ENCODE results near the gene KIF18B. TPM values are rescaled to one million over a fixed set of nuclear protein-coding genes. Genes with fewer than 3 reads are reported as not detected.
A peak's percentile ranks its signal among the peaks of the same experiment; 100 is the strongest.

KIF18B gene
- total and polyA plus RNA-seq, 2 donors (not counting 1 experiment from before 2014, with no cell fraction given): 0.44 to 0.48 TPM

- Mint-ChIP-seq H3K4me3 (no peak overlapping the region), H3K4me1 (peaks cover 8% of the 10 kb centered on the region), H3K9me3 (ENCODE audit: insufficient read depth) (no peaks in the 10 kb centered on the region), H3K27me3 (no peaks in the 10 kb centered on the region), H3K27ac (no peak overlapping the region)
- peak overlapping the region; percentile 22 for H3K4me2 ChIP-seq (replicated peaks; ENCODE audit: low read depth, low read length, poor library complexity, severe bottlenecking)
- peaks cover 2 to 58% of the 10 kb centered on the region in 2 experiments for H3K36me3 ChIP-seq (replicated peaks in 1 of 2; ENCODE audit: control extremely low read depth in 1 of 2, control insufficient read depth in 1 of 2, extremely low read depth in 1 of 2, insufficient read depth in 2 of 2, low read length in 1 of 2)
- no peak for TF ChIP-seq CTCF (IDR thresholded peaks at IDR 0.05)
- TF ChIP-seq EZH2 (IDR thresholded peaks at IDR 0.05; ENCODE audit: borderline replicate concordance, insufficient read depth, low read depth, low read length, poor library complexity, severe bottlenecking): no peak
- intact Hi-C loops (cut with micrococcal nuclease): no loop called here
- peaks cover 55% of the 10 kb centered on the region for H4K20me1 ChIP-seq (ENCODE audit: control insufficient read depth, insufficient read depth, low read length, poor library complexity, severe bottlenecking)
- POLR2A ChIA-PET: no interaction called here
- DNase-seq (no peak), ATAC-seq (ENCODE audit: low read depth) (no peak)
- H3K79me2 ChIP-seq (ENCODE audit: control insufficient read depth, insufficient read depth, low read length): peaks cover 58% of the 10 kb centered on the region
- no peaks in the 10 kb centered on the region for H3K9me3 ChIP-seq (ENCODE audit: control extremely low read depth in 1 of 3, control insufficient read depth in 2 of 3, insufficient read depth in 1 of 3, low read length in 2 of 3)
- no peak overlapping the region for H3K9ac ChIP-seq (ENCODE audit: low read length)
- H2AFZ ChIP-seq (ENCODE audit: insufficient read depth, low read depth, low read length, poor library complexity, severe bottlenecking): no peak overlapping the region
- no peak overlapping the region for H3K4me3 ChIP-seq (ENCODE audit: control extremely low read depth in 1 of 5, extremely low read depth in 1 of 5, insufficient read depth in 1 of 5, low read depth in 2 of 5, low read length in 4 of 5)
- peaks cover 14 to 17% of the 10 kb centered on the region in 2 donors for H3K4me1 ChIP-seq (ENCODE audit: control insufficient read depth in 2 of 2, insufficient read depth in 2 of 2, low read length in 2 of 2)
- H3K27ac ChIP-seq (ENCODE audit: low read length in 2 of 2): peak overlapping the region in 1 of 2 donors; percentile 50
- CTCF ChIA-PET: no interaction called here
- WGBS (ENCODE audit: insufficient coverage): 37% methylated on average over 7 of the region's 10 CpGs
- no peaks in the 10 kb centered on the region for H3K27me3 ChIP-seq (replicated peaks in 1 of 4; ENCODE audit: control extremely low read depth in 1 of 4, control insufficient read depth in 3 of 4, insufficient read depth in 4 of 4, low read length in 3 of 4)
These were observed 59.3 kb downstream of the KIF18B start for GRCh38 chr17:44887971-44888954.

GRCh38 chr17:44887016-44887415 lies 60.6 kb downstream of the KIF18B start:
- DNase-seq: no peak
- peaks cover 14 to 17% of the 10 kb centered on the region in 2 donors for H3K4me1 ChIP-seq (ENCODE audit: control insufficient read depth in 2 of 2, insufficient read depth in 2 of 2, low read length in 2 of 2)
- H3K9ac ChIP-seq (ENCODE audit: low read length): no peak overlapping the region
- H2AFZ ChIP-seq (ENCODE audit: insufficient read depth, low read depth, low read length, poor library complexity, severe bottlenecking): no peak overlapping the region
- intact Hi-C loops (cut with micrococcal nuclease): no loop called here
- POLR2A ChIA-PET: no interaction called here
- H3K79me2 ChIP-seq (ENCODE audit: control insufficient read depth, insufficient read depth, low read length): peaks cover 46% of the 10 kb centered on the region
- no peak for TF ChIP-seq CTCF (IDR thresholded peaks at IDR 0.05)
- TF ChIP-seq EZH2 (IDR thresholded peaks at IDR 0.05; ENCODE audit: borderline replicate concordance, insufficient read depth, low read depth, low read length, poor library complexity, severe bottlenecking): no peak
- H3K36me3 ChIP-seq (replicated peaks in 1 of 2; ENCODE audit: control extremely low read depth in 1 of 2, control insufficient read depth in 1 of 2, extremely low read depth in 1 of 2, insufficient read depth in 2 of 2, low read length in 1 of 2): peaks cover 2 to 63% of the 10 kb centered on the region in 2 experiments
- no peak overlapping the region for H3K27ac ChIP-seq (ENCODE audit: low read length in 2 of 2)
- no peak overlapping the region for H3K4me3 ChIP-seq (ENCODE audit: control extremely low read depth in 1 of 5, extremely low read depth in 1 of 5, insufficient read depth in 1 of 5, low read depth in 2 of 5, low read length in 4 of 5)
- no peak overlapping the region for H3K4me2 ChIP-seq (replicated peaks; ENCODE audit: low read depth, low read length, poor library complexity, severe bottlenecking)
- Mint-ChIP-seq H3K4me1 (peaks cover 8% of the 10 kb centered on the region), H3K9me3 (ENCODE audit: insufficient read depth) (no peaks in the 10 kb centered on the region), H3K27me3 (no peaks in the 10 kb centered on the region), H3K27ac (no peak overlapping the region), H3K4me3 (no peak overlapping the region)
- H3K27me3 ChIP-seq (replicated peaks in 1 of 4; ENCODE audit: control extremely low read depth in 1 of 4, control insufficient read depth in 3 of 4, insufficient read depth in 4 of 4, low read length in 3 of 4): no peaks in the 10 kb centered on the region
- H4K20me1 ChIP-seq (ENCODE audit: control insufficient read depth, insufficient read depth, low read length, poor library complexity, severe bottlenecking): peaks cover 45% of the 10 kb centered on the region
- no CpG with 5 or more reads among the region's 1 CpG for WGBS (ENCODE audit: insufficient coverage)
- CTCF ChIA-PET: no interaction called here
- no peak for ATAC-seq (ENCODE audit: low read depth)
- H3K9me3 ChIP-seq (ENCODE audit: control extremely low read depth in 1 of 3, control insufficient read depth in 2 of 3, insufficient read depth in 1 of 3, low read length in 2 of 3): no peaks in the 10 kb centered on the region
